M059J (cell line): ENCODE results near the gene CENPQ. TPM values are rescaled to one million over a fixed set of nuclear protein-coding genes. Genes with fewer than 3 reads are reported as not detected.
A peak's percentile ranks its signal among the peaks of the same experiment; 100 is the strongest.

Experiments
- DNase-seq: peaks from one replicate; pipeline ENCODE4 v3.0.0-alpha.2; 2012; ENCODE audit warnings: low read depth
- total RNA-seq: library from RNA; depleted of rRNA; stranded (reverse); fragments of >200 nt; shearing (Covaris generic); gene quantifications from 2 replicates; pipeline ENCODE4 v1.2.3, GENCODE V29; 2014; rRNA removed

Gene CENPQ
- total RNA-seq, 1 experiment from 2014 or later, result 34.8 TPM

- peak; percentile 98 for DNase-seq
These were observed 78.1 kb downstream of the CENPQ start for GRCh38 chr6:49541210-49541724.

GRCh38 chr6:49541936-49542335 lies 78.8 kb downstream of the CENPQ start:
- DNase-seq, result peak; percentile 72

Other genes starting within 250 kb of the CENPQ start
- 9.3 and 16.7 TPM in 2 replicates for gene MMUT, start 117 bp upstream of the CENPQ start, total RNA-seq
- gene GLYATL3, start 36.6 kb downstream of the CENPQ start, total RNA-seq, result not detected in 2 replicates
- gene C6orf141, start 87.3 kb downstream of the CENPQ start, total RNA-seq, result 11.7 and 16.6 TPM in 2 replicates
- gene RHAG, start 173.5 kb downstream of the CENPQ start, total RNA-seq, result not detected in 2 replicates